Mesenchymal stem cell (in vitro differentiated cells and primary cell): Measurements from ENCODE around the gene FIG4.

Experiments
- DNase-seq: peaks from one replicate; pipeline ENCODE4 v3.0.0-alpha.2; 2013
- H2AFZ ChIP-seq: one replicate; pipeline ENCODE4 v1.6.1; 2013; ENCODE audit warnings: low read depth, mild to moderate bottlenecking, control low read depth, inconsistent platforms, low read length, moderate library complexity
- H2AK5ac ChIP-seq: 2 replicates; pipeline ENCODE4 v1.6.1; 2013; ENCODE audit warnings: low read length, moderate library complexity, mild to moderate bottlenecking, inconsistent platforms; ENCODE audit not compliant: severe bottlenecking
- H2BK120ac ChIP-seq: one replicate; pipeline ENCODE4 v1.6.1; 2013; ENCODE audit warnings: low read depth, mild to moderate bottlenecking, inconsistent platforms, low read length, moderate library complexity
- H2BK12ac ChIP-seq, 2 experiments: one replicate each; pipeline ENCODE4 v1.6.1; 2013; ENCODE audit warnings: inconsistent platforms in 2 of 2, low read length in 2 of 2, mild to moderate bottlenecking in 2 of 2, moderate library complexity in 2 of 2, control low read depth in 1 of 2
- H2BK15ac ChIP-seq: one replicate; pipeline ENCODE4 v1.6.1; 2013; ENCODE audit warnings: mild to moderate bottlenecking, low read depth, inconsistent platforms; ENCODE audit not compliant: poor library complexity, severe bottlenecking
- H2BK5ac ChIP-seq: 2 replicates; pipeline ENCODE4 v1.6.1; 2013; ENCODE audit warnings: low read depth, mild to moderate bottlenecking, low read length, control low read depth, inconsistent platforms; ENCODE audit not compliant: poor library complexity, severe bottlenecking
- H3K14ac ChIP-seq, 2 experiments: one replicate each; pipeline ENCODE4 v1.6.1; 2013; ENCODE audit warnings: inconsistent platforms in 2 of 2, low read length in 2 of 2, control low read depth in 1 of 2, mild to moderate bottlenecking in 1 of 2, moderate library complexity in 1 of 2
- H3K18ac ChIP-seq, 2 experiments: one replicate each; pipeline ENCODE4 v1.6.1; 2013; ENCODE audit warnings: inconsistent platforms in 2 of 2, low read length in 2 of 2, control low read depth in 1 of 2, low read depth in 1 of 2, mild to moderate bottlenecking in 1 of 2
- H3K23ac ChIP-seq, 2 experiments: one replicate each; pipeline ENCODE4 v1.6.1; 2013; ENCODE audit warnings: inconsistent platforms in 2 of 2, low read length in 2 of 2, mild to moderate bottlenecking in 2 of 2, moderate library complexity in 2 of 2, control low read depth in 1 of 2
- H3K27ac ChIP-seq: 2 replicates; pipeline ENCODE4 v1.5.1; 2013; ENCODE audit warnings: mild to moderate bottlenecking, moderate library complexity, low read length, control low read depth, inconsistent platforms; ENCODE audit not compliant: poor library complexity, severe bottlenecking
- H3K27me3 ChIP-seq, 2 experiments: 2 replicates each; pipeline versions ENCODE4 v1.6.1 to v1.7.0; 2013; ENCODE audit warnings: low read length in 2 of 2, mild to moderate bottlenecking in 2 of 2, moderate library complexity in 2 of 2, control low read depth in 1 of 2, inconsistent platforms in 1 of 2; ENCODE audit not compliant: control insufficient read depth in 1 of 2, insufficient read depth in 1 of 2
- H3K36me3 ChIP-seq, 2 experiments: 2 replicates each; pipeline versions ENCODE4 v1.6.1 to v1.7.0; 2013; ENCODE audit warnings: low read length in 2 of 2, control low read depth in 1 of 2, inconsistent platforms in 1 of 2, low read depth in 1 of 2, mild to moderate bottlenecking in 1 of 2; ENCODE audit not compliant: insufficient read depth in 2 of 2, control insufficient read depth in 1 of 2
- H3K4ac ChIP-seq, 2 experiments: one replicate each; pipeline ENCODE4 v1.6.1; 2013; ENCODE audit warnings: inconsistent platforms in 2 of 2, low read length in 2 of 2, mild to moderate bottlenecking in 2 of 2, moderate library complexity in 2 of 2, control low read depth in 1 of 2, low read depth in 1 of 2
- H3K4me1 ChIP-seq: 2 replicates; pipeline ENCODE4 v1.6.1; 2013; ENCODE audit warnings: low read depth, low read length, control low read depth; ENCODE audit not compliant: control insufficient read depth, insufficient read depth
- H3K4me2 ChIP-seq: 2 replicates; pipeline ENCODE4 v1.6.1; 2013; ENCODE audit warnings: low read length, mild to moderate bottlenecking, inconsistent platforms; ENCODE audit not compliant: poor library complexity, severe bottlenecking
- H3K4me3 ChIP-seq, 2 experiments: 2 replicates each; pipeline versions ENCODE4 v1.5.1 to v1.7.0; 2013; ENCODE audit warnings: low read length in 2 of 2, mild to moderate bottlenecking in 2 of 2, control low read depth in 1 of 2, low read depth in 1 of 2; ENCODE audit not compliant: insufficient read depth in 1 of 2
- H3K79me1 ChIP-seq: replicated peaks from 2 replicates; pipeline ENCODE4 v1.6.1; 2013; ENCODE audit warnings: mild to moderate bottlenecking, control low read depth, low read length, inconsistent platforms; ENCODE audit not compliant: poor library complexity, severe bottlenecking
- H3K9ac ChIP-seq: 2 replicates; pipeline ENCODE4 v1.7.0; 2013; ENCODE audit warnings: mild to moderate bottlenecking, low read length, moderate library complexity
- H3K9me3 ChIP-seq: 2 replicates; pipeline ENCODE4 v1.7.0; 2013; ENCODE audit warnings: mild to moderate bottlenecking, low read length; ENCODE audit not compliant: control insufficient read depth
- H4K8ac ChIP-seq: one replicate; pipeline ENCODE4 v1.6.1; 2013; ENCODE audit warnings: inconsistent platforms, mild to moderate bottlenecking, low read length, moderate library complexity
- H4K91ac ChIP-seq: one replicate; pipeline ENCODE4 v1.6.1; 2013; ENCODE audit warnings: mild to moderate bottlenecking, low read length, inconsistent platforms
- WGBS: methylation state at CpG from one replicate; pipeline ENCODE4 v1.1.7; 2013; ENCODE audit warnings: mixed read lengths; 5-methylcytosine and 5-hydroxymethylcytosine counted together

Gene FIG4

DNA sequence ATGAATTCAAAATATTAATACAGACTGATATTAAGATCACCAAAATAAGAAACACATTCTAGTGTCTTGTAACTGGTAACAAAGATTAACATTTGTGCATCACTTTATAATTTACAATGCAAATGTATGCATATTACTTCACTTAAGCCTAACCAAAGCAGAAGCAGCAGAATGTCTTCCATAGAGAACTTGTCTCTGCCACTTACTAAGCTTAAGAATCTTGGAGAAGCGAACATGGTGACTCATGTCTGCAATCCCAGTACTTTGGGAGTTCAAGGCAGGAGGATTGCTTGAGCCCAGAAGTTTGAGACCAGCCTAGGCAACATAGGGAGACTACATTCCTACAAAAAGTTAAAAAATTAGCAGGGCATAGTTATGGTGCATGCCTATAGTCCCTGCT lies 18.9 kb upstream of the FIG4 start:
- Histone ChIP-seq H3K79me1 (no peaks in the 10 kb centered on the region), H3K4ac (no peak overlapping the region), H3K18ac (no peak overlapping the region), H3K23ac (no peak overlapping the region), H2BK15ac (no peak overlapping the region), H3K4me3 (no peak overlapping the region), H2AFZ (no peak overlapping the region), H2AK5ac (no peak overlapping the region), H3K14ac (no peak overlapping the region), H3K36me3 (no peaks in the 10 kb centered on the region), H3K9ac (no peak overlapping the region), H2BK120ac (no peak overlapping the region), H3K9me3 (no peaks in the 10 kb centered on the region), H3K27me3 (no peaks in the 10 kb centered on the region), H3K4me1 (no peaks in the 10 kb centered on the region), H3K4me2 (no peak overlapping the region), H4K8ac (no peak overlapping the region), H2BK5ac (no peak overlapping the region), H2BK12ac (no peak overlapping the region), H3K27ac (no peak overlapping the region), H4K91ac (no peak overlapping the region)
- 25% methylated on average over 1 of the region's 1 CpG for WGBS
- DNase-seq, result peak; percentile 56

- H4K91ac ChIP-seq, result no peak overlapping the region
These were observed 18.3 kb upstream of the FIG4 start for GRCh38 chr6:109672839-109673238.

GRCh38 chr6:109676724-109677123 lies 14.4 kb upstream of the FIG4 start:
- Histone ChIP-seq H3K27ac (no peak overlapping the region), H3K23ac (no peak overlapping the region), H2BK15ac (no peak overlapping the region), H3K14ac (no peak overlapping the region), H4K91ac (no peak overlapping the region), H3K36me3 (no peaks in the 10 kb centered on the region), H3K4ac (no peak overlapping the region), H3K4me3 (no peak overlapping the region), H3K18ac (no peak overlapping the region), H2BK5ac (no peak overlapping the region), H3K4me2 (no peak overlapping the region), H2BK120ac (no peak overlapping the region), H3K79me1 (no peaks in the 10 kb centered on the region), H4K8ac (no peak overlapping the region), H3K27me3 (no peaks in the 10 kb centered on the region), H3K4me1 (peaks cover 1% of the 10 kb centered on the region), H2BK12ac (no peak overlapping the region), H3K9me3 (no peaks in the 10 kb centered on the region), H2AK5ac (no peak overlapping the region), H2AFZ (no peak overlapping the region), H3K9ac (no peak overlapping the region)
- WGBS, result no CpG with 5 or more reads among the region's 1 CpG
- DNase-seq, result no peak

More at GRCh38 chr6:109672839-109673238, 18.3 kb upstream of the FIG4 start:
- no peak overlapping the region for H2BK12ac ChIP-seq
- H3K4me3 ChIP-seq, result no peak overlapping the region
- no peak overlapping the region for H4K8ac ChIP-seq
- H2AFZ ChIP-seq, result no peak overlapping the region
- H3K4ac ChIP-seq, result no peak overlapping the region
- H3K23ac ChIP-seq, result no peak overlapping the region
- no peaks in the 10 kb centered on the region for H3K79me1 ChIP-seq
- H3K14ac ChIP-seq, result no peak overlapping the region
- no peaks in the 10 kb centered on the region for H3K27me3 ChIP-seq
- no peak overlapping the region for H3K4me2 ChIP-seq
- H3K9ac ChIP-seq, result no peak overlapping the region
- no peak overlapping the region for H3K18ac ChIP-seq
- DNase-seq, result no peak
- no peak overlapping the region for H2BK5ac ChIP-seq
- no peak overlapping the region for H2AK5ac ChIP-seq
- H3K9me3 ChIP-seq, result no peaks in the 10 kb centered on the region
- no peak overlapping the region for H2BK15ac ChIP-seq
- no peaks in the 10 kb centered on the region for H3K36me3 ChIP-seq
- H3K4me1 ChIP-seq, result no peaks in the 10 kb centered on the region
- H2BK120ac ChIP-seq, result no peak overlapping the region
- no peak overlapping the region for H3K27ac ChIP-seq

GRCh38 chr6:109678240-109678639 lies 12.9 kb upstream of the FIG4 start:
- H3K4me3 ChIP-seq, result no peak overlapping the region
- H3K4me1 ChIP-seq, result peaks cover 1% of the 10 kb centered on the region
- H3K27me3 ChIP-seq, result no peaks in the 10 kb centered on the region
- no peaks in the 10 kb centered on the region for H3K79me1 ChIP-seq
- H3K9me3 ChIP-seq, result no peaks in the 10 kb centered on the region
- H3K36me3 ChIP-seq, result no peaks in the 10 kb centered on the region
- H2BK120ac ChIP-seq, result no peak overlapping the region
- no peak overlapping the region for H3K14ac ChIP-seq
- H2AK5ac ChIP-seq, result no peak overlapping the region
- H3K4ac ChIP-seq, result no peak overlapping the region
- H4K91ac ChIP-seq, result no peak overlapping the region
- no peak overlapping the region for H4K8ac ChIP-seq
- DNase-seq, result no peak
- H3K9ac ChIP-seq, result no peak overlapping the region
- 79% methylated on average over 1 of the region's 4 CpGs for WGBS
- H2BK5ac ChIP-seq, result no peak overlapping the region
- H3K4me2 ChIP-seq, result no peak overlapping the region
- H2BK12ac ChIP-seq, result no peak overlapping the region
- H3K23ac ChIP-seq, result no peak overlapping the region
- no peak overlapping the region for H3K27ac ChIP-seq
- H2BK15ac ChIP-seq, result no peak overlapping the region
- H2AFZ ChIP-seq, result no peak overlapping the region
- no peak overlapping the region for H3K18ac ChIP-seq
